GM12892 (cell line): ENCODE results near the gene BPIFB6.

Experiments
- POLR2A ChIP-seq: IDR thresholded peaks from 2 replicates; pipeline ENCODE4 v1.6.1; 2011; ENCODE audit warnings: low read depth, low read length, control low read depth
- POLR2AphosphoS5 ChIP-seq: IDR thresholded peaks from 2 replicates; pipeline ENCODE4 v1.6.1; 2011; ENCODE audit warnings: low read depth, low read length, control low read depth
- TAF1 ChIP-seq: IDR thresholded peaks from 2 replicates; pipeline ENCODE4 v1.6.1; 2011; ENCODE audit warnings: low read depth, mild to moderate bottlenecking, control low read depth, low read length, borderline replicate concordance

GRCh38 chr20:33061658-33062028, 30.2 kb downstream of the BPIFB6 start:
- TF ChIP-seq POLR2AphosphoS5 (no peak), POLR2A (no peak), TAF1 (no peak)
